ENCODE results near the gene PLA2G4B. TPM values are rescaled to one million over a fixed set of nuclear protein-coding genes. Genes with fewer than 3 reads are reported as not detected.

Gene PLA2G4B
- total RNA-seq, 3 donors from 2014 or later (not counting 1 experiment from before 2014, with no cell fraction given): 15.2 to 17.5 (median 17.4) TPM

- 48% methylated on average over 10 of the region's 10 CpGs for WGBS (ENCODE audit: insufficient coverage)
- TF ChIP-seq CTCF (IDR thresholded peaks at IDR 0.05): no peak
- Mint-ChIP-seq H3K36me3 (no peaks in the 10 kb centered on the region), H3K4me1 (peaks cover 10 to 15% of the 10 kb centered on the region in 2 donors), H3K4me3 (peak overlapping the region; percentile 72), H3K27ac (peak overlapping the region in 1 of 2 donors; percentile 53), H3K9me3 (no peaks in the 10 kb centered on the region), H3K27me3 (ENCODE audit: low read depth in 2 of 2) (peaks cover 10 to 13% of the 10 kb centered on the region in 2 donors)
- Histone ChIP-seq H3K27ac (ENCODE audit: low read length) (no peak overlapping the region), H3K27me3 (ENCODE audit: control insufficient read depth, insufficient read depth, low read length) (no peaks in the 10 kb centered on the region), H3K4me3 (ENCODE audit: low read length) (no peak overlapping the region), H3K4me1 (ENCODE audit: control insufficient read depth, insufficient read depth, low read length) (peaks cover 12% of the 10 kb centered on the region), H3K36me3 (ENCODE audit: control insufficient read depth, insufficient read depth, low read length) (no peaks in the 10 kb centered on the region), H3K9me3 (ENCODE audit: control insufficient read depth, insufficient read depth, low read length) (no peaks in the 10 kb centered on the region)
- DNase-seq (no peak), ATAC-seq (peak in 1 of 3 donors; percentile 30)
- intact Hi-C loops (cut with micrococcal nuclease): no loop called here
Measured at GRCh38 chr15:41881550-41881919, 42.9 kb downstream of the PLA2G4B start.

- Histone ChIP-seq H3K36me3 (ENCODE audit: control insufficient read depth, insufficient read depth, low read length) (no peaks in the 10 kb centered on the region), H3K4me3 (ENCODE audit: low read length) (no peak overlapping the region), H3K27ac (ENCODE audit: low read length) (no peak overlapping the region), H3K9me3 (ENCODE audit: control insufficient read depth, insufficient read depth, low read length) (no peaks in the 10 kb centered on the region), H3K27me3 (ENCODE audit: control insufficient read depth, insufficient read depth, low read length) (no peaks in the 10 kb centered on the region), H3K4me1 (ENCODE audit: control insufficient read depth, insufficient read depth, low read length) (peaks cover 12% of the 10 kb centered on the region)
- H3K4me3 Mint-ChIP-seq: no peak overlapping the region
- peaks cover 10 to 13% of the 10 kb centered on the region in 2 donors for H3K27me3 Mint-ChIP-seq (ENCODE audit: low read depth in 2 of 2)
- peaks cover 10 to 17% of the 10 kb centered on the region in 2 donors for H3K4me1 Mint-ChIP-seq
- DNase-seq: no peak
- H3K27ac Mint-ChIP-seq: no peak overlapping the region
- no peak for TF ChIP-seq CTCF (IDR thresholded peaks at IDR 0.05)
- ATAC-seq: peak; percentile 22 to 74 (median 68)
- no peaks in the 10 kb centered on the region for H3K36me3 Mint-ChIP-seq
- WGBS (ENCODE audit: insufficient coverage): 24% methylated on average over 65 of the region's 81 CpGs
- intact Hi-C loops (cut with micrococcal nuclease): no loop called here
- no peaks in the 10 kb centered on the region for H3K9me3 Mint-ChIP-seq
Measured at GRCh38 chr15:41881920-41882688, 43.5 kb downstream of the PLA2G4B start.

GRCh38 chr15:41882689-41883483, 44.2 kb downstream of the PLA2G4B start:
- ATAC-seq: no peak
- Mint-ChIP-seq H3K4me1 (peaks cover 10 to 24% of the 10 kb centered on the region in 2 donors), H3K9me3 (no peaks in the 10 kb centered on the region), H3K27me3 (ENCODE audit: low read depth in 2 of 2) (peaks cover 10 to 13% of the 10 kb centered on the region in 2 donors), H3K4me3 (no peak overlapping the region), H3K36me3 (no peaks in the 10 kb centered on the region), H3K27ac (no peak overlapping the region)
- Histone ChIP-seq H3K4me1 (ENCODE audit: control insufficient read depth, insufficient read depth, low read length) (peaks cover 17% of the 10 kb centered on the region), H3K4me3 (ENCODE audit: low read length) (no peak overlapping the region), H3K27ac (ENCODE audit: low read length) (no peak overlapping the region), H3K27me3 (ENCODE audit: control insufficient read depth, insufficient read depth, low read length) (no peaks in the 10 kb centered on the region), H3K9me3 (ENCODE audit: control insufficient read depth, insufficient read depth, low read length) (no peaks in the 10 kb centered on the region), H3K36me3 (ENCODE audit: control insufficient read depth, insufficient read depth, low read length) (no peaks in the 10 kb centered on the region)
- DNase-seq: no peak
- TF ChIP-seq CTCF (IDR thresholded peaks at IDR 0.05): no peak
- 79% methylated on average over 14 of the region's 14 CpGs for WGBS (ENCODE audit: insufficient coverage)
- intact Hi-C loops (cut with micrococcal nuclease): no loop called here
